ENCODE results near the gene FLT4. TPM values are rescaled to one million over a fixed set of nuclear protein-coding genes. Genes with fewer than 3 reads are reported as not detected.

The FLT4 gene
- total RNA-seq, 1 donor from 2014 or later, result under 0.01 TPM

DNA sequence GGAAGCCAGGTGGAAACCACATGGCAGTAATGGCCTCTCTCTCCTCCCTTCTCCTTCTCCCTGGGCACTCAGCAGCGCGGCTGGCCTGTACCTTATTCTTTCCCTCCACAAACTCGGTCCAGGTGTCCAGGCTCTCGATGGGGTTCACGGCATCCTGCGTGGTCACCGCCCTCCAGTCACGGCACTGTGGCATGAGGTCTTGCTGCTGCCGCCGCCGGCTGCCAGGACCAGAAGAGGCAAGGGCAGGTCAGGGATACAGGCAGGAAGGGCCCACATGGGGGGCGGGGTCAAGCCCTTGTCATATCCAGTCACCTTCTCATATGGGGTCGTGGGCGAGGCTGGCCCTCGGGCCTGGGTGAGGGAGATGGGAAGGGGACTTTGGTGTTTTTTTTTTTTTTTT, 25.6 kb downstream of the FLT4 start:
- H3K36me3 ChIP-seq (ENCODE audit: control insufficient read depth, insufficient read depth, low read length), result no peaks in the 10 kb centered on the region
- FAIRE-seq (no peak), DNase-seq (ENCODE audit: low read depth) (no peak)
- H3K27me3 ChIP-seq (ENCODE audit: control insufficient read depth, insufficient read depth, low read length), result no peaks in the 10 kb centered on the region
- no peak overlapping the region for H3K4me3 ChIP-seq (ENCODE audit: low read depth, low read length)
- TF ChIP-seq, protein P1, sequence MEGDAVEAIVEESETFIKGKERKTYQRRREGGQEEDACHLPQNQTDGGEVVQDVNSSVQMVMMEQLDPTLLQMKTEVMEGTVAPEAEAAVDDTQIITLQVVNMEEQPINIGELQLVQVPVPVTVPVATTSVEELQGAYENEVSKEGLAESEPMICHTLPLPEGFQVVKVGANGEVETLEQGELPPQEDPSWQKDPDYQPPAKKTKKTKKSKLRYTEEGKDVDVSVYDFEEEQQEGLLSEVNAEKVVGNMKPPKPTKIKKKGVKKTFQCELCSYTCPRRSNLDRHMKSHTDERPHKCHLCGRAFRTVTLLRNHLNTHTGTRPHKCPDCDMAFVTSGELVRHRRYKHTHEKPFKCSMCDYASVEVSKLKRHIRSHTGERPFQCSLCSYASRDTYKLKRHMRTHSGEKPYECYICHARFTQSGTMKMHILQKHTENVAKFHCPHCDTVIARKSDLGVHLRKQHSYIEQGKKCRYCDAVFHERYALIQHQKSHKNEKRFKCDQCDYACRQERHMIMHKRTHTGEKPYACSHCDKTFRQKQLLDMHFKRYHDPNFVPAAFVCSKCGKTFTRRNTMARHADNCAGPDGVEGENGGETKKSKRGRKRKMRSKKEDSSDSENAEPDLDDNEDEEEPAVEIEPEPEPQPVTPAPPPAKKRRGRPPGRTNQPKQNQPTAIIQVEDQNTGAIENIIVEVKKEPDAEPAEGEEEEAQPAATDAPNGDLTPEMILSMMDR (IDR thresholded peaks at IDR 0.05; ENCODE audit: insufficient read depth, low read length, severe bottlenecking), result no peak

DNA sequence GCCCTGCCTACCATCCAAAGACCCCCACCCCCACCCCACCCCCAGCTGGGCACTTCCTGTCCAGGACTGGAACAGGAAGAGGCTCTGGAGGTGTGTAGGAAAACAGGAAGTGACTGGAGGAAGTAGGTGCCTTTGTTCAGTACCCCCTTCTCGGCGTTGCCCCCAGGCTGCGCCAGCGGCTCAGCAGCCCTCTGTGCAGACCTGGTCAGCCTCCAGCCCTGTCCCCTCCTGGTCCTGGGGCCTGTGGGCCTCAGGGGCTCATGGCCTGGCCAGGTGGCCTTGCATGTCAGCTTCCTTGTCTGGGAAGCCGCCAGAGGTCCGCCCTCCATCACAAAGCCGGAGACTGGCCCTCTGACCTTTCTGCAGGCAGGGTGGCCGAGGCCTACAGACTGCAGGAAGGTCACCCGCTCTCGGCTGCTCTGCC, 26.0 kb downstream of the FLT4 start:
- TF ChIP-seq, protein P1 (IDR thresholded peaks at IDR 0.05; ENCODE audit: insufficient read depth, low read length, severe bottlenecking), result no peak
- FAIRE-seq (no peak), DNase-seq (ENCODE audit: low read depth) (no peak)
- Histone ChIP-seq H3K27me3 (ENCODE audit: control insufficient read depth, insufficient read depth, low read length) (no peaks in the 10 kb centered on the region), H3K36me3 (ENCODE audit: control insufficient read depth, insufficient read depth, low read length) (no peaks in the 10 kb centered on the region), H3K4me3 (ENCODE audit: low read depth, low read length) (no peak overlapping the region)

DNA sequence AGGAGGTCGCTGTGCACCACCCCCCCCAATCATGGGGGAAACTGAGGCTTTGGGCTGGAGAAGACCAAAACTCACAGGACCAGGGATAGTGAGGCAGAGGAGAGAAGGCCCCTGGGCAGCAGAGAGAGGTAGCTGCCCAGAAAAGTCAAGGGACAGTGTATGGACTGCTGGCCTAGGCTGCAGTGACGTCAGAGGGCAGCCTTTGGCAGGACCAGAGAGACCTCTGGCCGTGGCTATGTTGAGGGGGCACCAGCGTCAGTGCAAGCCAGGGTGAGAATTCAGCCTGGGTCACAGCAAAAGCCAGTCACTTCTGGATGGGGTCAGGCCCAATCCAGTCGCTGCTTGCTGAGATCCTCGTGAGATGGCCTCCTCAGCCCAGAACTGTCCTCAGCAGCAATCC, 26.5 kb downstream of the FLT4 start:
- DNase-seq (ENCODE audit: low read depth) (no peak), FAIRE-seq (no peak)
- TF ChIP-seq, protein P1 (IDR thresholded peaks at IDR 0.05; ENCODE audit: insufficient read depth, low read length, severe bottlenecking), result no peak
- Histone ChIP-seq H3K27me3 (ENCODE audit: control insufficient read depth, insufficient read depth, low read length) (no peaks in the 10 kb centered on the region), H3K4me3 (ENCODE audit: low read depth, low read length) (no peak overlapping the region), H3K36me3 (ENCODE audit: control insufficient read depth, insufficient read depth, low read length) (no peaks in the 10 kb centered on the region)

DNA sequence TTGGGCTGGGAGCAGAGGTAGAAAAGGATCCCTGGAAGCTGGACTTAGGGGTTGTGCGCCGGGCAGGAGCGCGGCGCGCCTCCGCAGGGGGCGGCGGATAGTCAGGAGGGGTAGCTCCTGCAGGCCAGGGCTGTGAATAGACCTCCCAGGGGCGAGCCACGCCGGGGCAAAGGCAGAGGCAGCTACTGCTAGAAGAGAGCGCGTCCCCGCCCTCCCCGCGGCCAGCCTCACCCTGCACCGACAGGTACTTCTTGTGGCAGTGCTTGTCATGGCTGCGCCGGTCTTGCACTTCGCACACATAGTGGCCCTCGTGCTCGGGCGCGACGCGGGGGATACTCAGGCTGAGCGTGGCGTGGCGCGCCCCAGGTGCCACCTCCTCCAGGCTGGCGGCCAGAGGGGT, 28.1 kb downstream of the FLT4 start:
- Histone ChIP-seq H3K4me3 (ENCODE audit: low read depth, low read length) (no peak overlapping the region), H3K27me3 (ENCODE audit: control insufficient read depth, insufficient read depth, low read length) (no peaks in the 10 kb centered on the region), H3K36me3 (ENCODE audit: control insufficient read depth, insufficient read depth, low read length) (no peaks in the 10 kb centered on the region)
- no peak for FAIRE-seq
- TF ChIP-seq, protein P1 (IDR thresholded peaks at IDR 0.05; ENCODE audit: insufficient read depth, low read length, severe bottlenecking), result no peak
- no peak for DNase-seq (ENCODE audit: low read depth)

DNA sequence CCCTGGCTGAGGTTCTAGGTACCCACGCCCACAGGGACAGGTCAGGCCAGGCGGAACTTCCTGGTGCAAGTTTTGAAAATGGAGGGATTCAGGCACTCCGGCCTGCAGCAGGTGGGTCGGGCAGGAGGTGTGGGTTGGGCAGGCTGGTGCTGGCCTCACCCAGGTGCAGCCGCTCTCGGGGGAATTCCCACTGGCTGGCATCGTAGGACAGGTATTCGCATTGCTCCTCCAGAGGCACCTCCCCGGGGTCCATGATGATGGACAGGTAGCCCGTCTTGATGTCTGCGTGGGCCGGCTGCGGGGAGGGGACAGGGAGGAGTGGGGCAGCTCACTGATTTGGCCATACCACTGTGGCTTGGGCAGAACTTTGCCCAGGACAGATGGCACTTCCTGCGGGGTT, 29.4 kb downstream of the FLT4 start:
- TF ChIP-seq, protein P1 (IDR thresholded peaks at IDR 0.05; ENCODE audit: insufficient read depth, low read length, severe bottlenecking), result no peak
- Histone ChIP-seq H3K27me3 (ENCODE audit: control insufficient read depth, insufficient read depth, low read length) (no peaks in the 10 kb centered on the region), H3K4me3 (ENCODE audit: low read depth, low read length) (no peak overlapping the region), H3K36me3 (ENCODE audit: control insufficient read depth, insufficient read depth, low read length) (no peaks in the 10 kb centered on the region)
- FAIRE-seq, result no peak
- no peak for DNase-seq (ENCODE audit: low read depth)

DNA sequence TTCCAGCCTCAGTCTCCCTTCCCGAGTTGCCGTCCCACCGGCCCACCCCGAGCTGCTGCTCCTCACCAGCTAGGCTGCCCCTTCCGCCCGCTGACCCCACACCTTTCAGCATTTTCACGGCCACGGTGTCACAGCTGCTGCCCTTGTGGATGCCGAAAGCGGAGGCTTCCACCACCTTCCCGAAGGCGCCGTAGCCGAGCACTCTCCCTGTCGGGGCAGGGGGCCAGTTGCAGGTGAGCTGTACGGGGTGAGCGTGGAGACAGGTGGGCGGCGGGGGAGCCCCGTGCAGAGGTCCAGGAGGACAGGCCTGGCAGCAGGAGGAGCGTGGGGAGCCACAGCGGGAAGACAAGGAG, 29.9 kb downstream of the FLT4 start:
- no peak for DNase-seq (ENCODE audit: low read depth)
- H3K27me3 ChIP-seq (ENCODE audit: control insufficient read depth, insufficient read depth, low read length), result no peaks in the 10 kb centered on the region
- TF ChIP-seq, protein P1 (IDR thresholded peaks at IDR 0.05; ENCODE audit: insufficient read depth, low read length, severe bottlenecking), result no peak
- FAIRE-seq, result no peak
- H3K36me3 ChIP-seq (ENCODE audit: control insufficient read depth, insufficient read depth, low read length), result no peaks in the 10 kb centered on the region
- no peak overlapping the region for H3K4me3 ChIP-seq (ENCODE audit: low read depth, low read length)

Measured in bronchial epithelial cell (primary cell).